ENCODE measurements around the gene CSNK2B. TPM values are rescaled to one million over a fixed set of nuclear protein-coding genes. Genes with fewer than 3 reads are reported as not detected.

CSNK2B gene
- total RNA-seq, 1 donor from 2014 or later: 163 TPM

DNA sequence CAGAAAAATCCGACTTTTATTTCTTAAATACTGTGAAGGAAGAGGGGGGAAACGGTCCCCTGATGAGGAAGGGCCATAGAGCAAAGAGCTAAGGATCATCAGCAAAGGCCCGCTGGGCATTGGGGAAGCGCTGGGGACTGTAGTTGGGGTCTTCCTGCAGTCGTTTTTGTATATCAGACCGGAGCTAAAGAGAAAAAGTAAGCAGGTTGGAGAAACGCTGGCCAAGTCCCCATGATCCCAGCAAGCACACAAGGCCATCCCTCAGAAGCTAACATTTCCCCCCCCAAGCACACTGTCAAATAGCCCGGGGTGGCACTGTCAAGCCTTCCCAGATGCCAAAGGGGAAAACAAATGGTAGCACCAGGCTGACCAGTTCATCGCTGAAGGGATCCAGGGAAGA is 26.8 kb upstream of the CSNK2B start:
- DNase-seq (ENCODE audit: extremely low spot score, unreplicated experiment): no peak
- Mint-ChIP-seq H3K4me1 (ENCODE audit: unreplicated experiment) (peaks cover under 1% of the 10 kb centered on the region), H3K4me3 (ENCODE audit: unreplicated experiment) (no peak overlapping the region), H3K9me3 (ENCODE audit: unreplicated experiment) (no peaks in the 10 kb centered on the region), H3K27me3 (ENCODE audit: unreplicated experiment) (no peaks in the 10 kb centered on the region), H3K36me3 (ENCODE audit: unreplicated experiment) (peaks cover 34% of the 10 kb centered on the region), H3K27ac (ENCODE audit: unreplicated experiment) (no peak overlapping the region)
- TF ChIP-seq, protein P1, sequence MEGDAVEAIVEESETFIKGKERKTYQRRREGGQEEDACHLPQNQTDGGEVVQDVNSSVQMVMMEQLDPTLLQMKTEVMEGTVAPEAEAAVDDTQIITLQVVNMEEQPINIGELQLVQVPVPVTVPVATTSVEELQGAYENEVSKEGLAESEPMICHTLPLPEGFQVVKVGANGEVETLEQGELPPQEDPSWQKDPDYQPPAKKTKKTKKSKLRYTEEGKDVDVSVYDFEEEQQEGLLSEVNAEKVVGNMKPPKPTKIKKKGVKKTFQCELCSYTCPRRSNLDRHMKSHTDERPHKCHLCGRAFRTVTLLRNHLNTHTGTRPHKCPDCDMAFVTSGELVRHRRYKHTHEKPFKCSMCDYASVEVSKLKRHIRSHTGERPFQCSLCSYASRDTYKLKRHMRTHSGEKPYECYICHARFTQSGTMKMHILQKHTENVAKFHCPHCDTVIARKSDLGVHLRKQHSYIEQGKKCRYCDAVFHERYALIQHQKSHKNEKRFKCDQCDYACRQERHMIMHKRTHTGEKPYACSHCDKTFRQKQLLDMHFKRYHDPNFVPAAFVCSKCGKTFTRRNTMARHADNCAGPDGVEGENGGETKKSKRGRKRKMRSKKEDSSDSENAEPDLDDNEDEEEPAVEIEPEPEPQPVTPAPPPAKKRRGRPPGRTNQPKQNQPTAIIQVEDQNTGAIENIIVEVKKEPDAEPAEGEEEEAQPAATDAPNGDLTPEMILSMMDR (IDR thresholded peaks at IDR 0.05): no peak

DNA sequence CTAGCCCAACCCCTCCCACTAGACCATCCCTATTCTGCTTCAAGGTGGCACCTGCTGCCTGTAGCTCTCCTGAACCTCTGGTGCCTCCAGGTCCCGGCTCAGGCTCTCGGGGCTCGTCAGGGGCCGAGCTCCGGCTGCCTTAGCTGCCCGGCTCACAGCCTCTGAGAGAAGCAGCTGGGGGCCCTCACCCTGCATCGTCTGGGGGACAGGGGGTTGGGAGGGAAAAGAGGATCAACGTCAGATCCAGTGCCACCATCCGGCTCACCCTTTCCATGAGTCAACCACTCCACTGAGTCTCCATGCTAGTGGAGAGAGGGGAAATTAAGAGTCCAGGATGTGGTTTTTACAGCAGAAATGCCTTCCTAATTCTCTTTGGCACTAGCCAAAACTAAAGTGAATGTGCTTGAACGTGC is 26.4 kb upstream of the CSNK2B start:
- Mint-ChIP-seq H3K36me3 (ENCODE audit: unreplicated experiment) (peaks cover 33% of the 10 kb centered on the region), H3K27me3 (ENCODE audit: unreplicated experiment) (no peaks in the 10 kb centered on the region), H3K4me1 (ENCODE audit: unreplicated experiment) (no peaks in the 10 kb centered on the region), H3K4me3 (ENCODE audit: unreplicated experiment) (no peak overlapping the region), H3K27ac (ENCODE audit: unreplicated experiment) (no peak overlapping the region), H3K9me3 (ENCODE audit: unreplicated experiment) (no peaks in the 10 kb centered on the region)
- TF ChIP-seq, protein P1 (IDR thresholded peaks at IDR 0.05): no peak
- DNase-seq (ENCODE audit: extremely low spot score, unreplicated experiment): no peak

DNA sequence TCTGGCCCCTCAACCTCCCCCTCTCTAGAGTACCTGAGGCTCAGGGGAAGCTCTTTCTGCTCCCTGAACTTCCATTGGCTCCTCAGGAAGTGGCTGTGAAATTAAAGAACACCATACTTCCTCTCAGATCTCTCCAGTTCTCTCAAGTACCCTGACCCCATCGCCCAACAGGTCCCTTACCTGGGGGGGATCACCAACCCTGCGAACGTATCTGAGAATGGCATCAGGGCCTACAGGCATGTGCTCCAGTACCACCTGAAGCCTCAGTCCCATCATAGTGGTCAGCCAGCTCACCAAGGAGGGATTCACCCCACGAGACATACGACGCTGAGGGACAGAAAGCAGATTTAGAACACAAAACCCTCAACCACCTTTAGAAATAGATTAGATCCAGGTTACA is 25.3 kb upstream of the CSNK2B start:
- no peak overlapping the region for H3K4me3 Mint-ChIP-seq (ENCODE audit: unreplicated experiment)
- H3K9me3 Mint-ChIP-seq (ENCODE audit: unreplicated experiment): no peaks in the 10 kb centered on the region
- no peak for DNase-seq (ENCODE audit: extremely low spot score, unreplicated experiment)
- H3K4me1 Mint-ChIP-seq (ENCODE audit: unreplicated experiment): no peaks in the 10 kb centered on the region
- H3K27me3 Mint-ChIP-seq (ENCODE audit: unreplicated experiment): no peaks in the 10 kb centered on the region
- H3K36me3 Mint-ChIP-seq (ENCODE audit: unreplicated experiment): peaks cover 32% of the 10 kb centered on the region
- TF ChIP-seq, protein P1 (IDR thresholded peaks at IDR 0.05): no peak
- H3K27ac Mint-ChIP-seq (ENCODE audit: unreplicated experiment): peak overlapping the region; percentile 23

DNA sequence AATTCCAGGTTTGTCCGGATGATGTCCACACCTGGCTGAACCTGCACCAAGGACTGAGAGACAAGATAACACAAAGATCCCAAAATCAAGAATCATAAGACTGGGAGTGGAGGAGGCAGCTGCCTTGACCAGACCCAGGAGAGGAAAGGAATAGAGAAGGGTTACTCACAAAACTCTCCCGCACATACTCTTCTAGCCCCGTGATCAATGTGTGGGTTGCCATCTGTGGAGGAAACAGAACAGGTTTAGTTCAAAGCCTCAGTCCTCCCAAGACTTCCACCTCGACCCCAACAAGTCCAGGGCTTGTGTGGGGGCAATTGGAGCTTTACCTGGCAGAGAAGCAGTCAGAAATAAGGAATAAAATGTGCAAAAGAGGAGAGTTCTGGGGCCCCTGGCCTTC is 24.5 kb upstream of the CSNK2B start:
- Mint-ChIP-seq H3K27me3 (ENCODE audit: unreplicated experiment) (no peaks in the 10 kb centered on the region), H3K36me3 (ENCODE audit: unreplicated experiment) (peaks cover 34% of the 10 kb centered on the region), H3K4me3 (ENCODE audit: unreplicated experiment) (no peak overlapping the region), H3K27ac (ENCODE audit: unreplicated experiment) (no peak overlapping the region), H3K9me3 (ENCODE audit: unreplicated experiment) (no peaks in the 10 kb centered on the region), H3K4me1 (ENCODE audit: unreplicated experiment) (no peaks in the 10 kb centered on the region)
- DNase-seq (ENCODE audit: extremely low spot score, unreplicated experiment): no peak
- TF ChIP-seq, protein P1 (IDR thresholded peaks at IDR 0.05): no peak

DNA sequence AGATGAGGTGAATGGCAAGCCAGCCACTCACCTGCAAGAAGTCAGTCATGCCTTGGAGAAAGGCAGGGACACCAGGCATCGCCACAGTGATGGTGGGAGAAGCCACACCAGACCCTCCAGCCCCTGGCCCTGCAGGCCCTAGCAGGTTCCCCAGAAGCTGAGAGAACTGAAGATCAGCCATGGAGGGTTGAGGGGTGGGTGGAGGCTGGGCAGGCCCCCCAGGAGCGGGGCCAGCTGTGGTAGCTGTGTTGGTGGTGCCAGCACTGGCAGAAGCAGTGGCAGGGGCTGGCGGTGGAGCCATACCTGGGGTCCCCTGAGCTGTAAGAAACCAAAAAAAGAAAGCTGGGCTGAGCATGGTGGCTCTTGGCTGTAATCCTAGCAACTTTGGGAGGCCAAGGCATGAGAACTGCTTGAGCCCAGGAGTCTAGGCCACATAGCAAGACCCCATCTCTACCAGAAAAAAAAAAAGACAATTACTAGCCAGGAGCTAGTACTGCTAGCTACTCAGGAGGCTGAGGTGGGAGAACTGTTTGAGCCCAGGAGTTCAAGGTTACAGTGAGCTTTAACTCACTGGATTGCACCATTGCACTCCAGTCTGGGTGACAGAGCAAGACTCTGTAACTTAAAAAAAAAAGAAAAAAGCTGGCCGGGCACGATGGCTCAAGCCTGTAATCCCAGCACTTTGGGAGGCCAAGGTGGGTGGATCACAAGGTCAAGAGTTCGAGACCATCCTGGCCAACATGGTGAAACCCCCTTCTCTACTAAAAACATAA is 22.9 kb upstream of the CSNK2B start:
- peaks cover 36% of the 10 kb centered on the region for H3K36me3 Mint-ChIP-seq (ENCODE audit: unreplicated experiment)
- TF ChIP-seq, protein P1 (IDR thresholded peaks at IDR 0.05): no peak
- H3K27ac Mint-ChIP-seq (ENCODE audit: unreplicated experiment): no peak overlapping the region
- no peaks in the 10 kb centered on the region for H3K4me1 Mint-ChIP-seq (ENCODE audit: unreplicated experiment)
- H3K9me3 Mint-ChIP-seq (ENCODE audit: unreplicated experiment): no peaks in the 10 kb centered on the region
- H3K4me3 Mint-ChIP-seq (ENCODE audit: unreplicated experiment): no peak overlapping the region
- H3K27me3 Mint-ChIP-seq (ENCODE audit: unreplicated experiment): no peaks in the 10 kb centered on the region
- DNase-seq (ENCODE audit: extremely low spot score, unreplicated experiment): no peak

Measured in osteocyte (in vitro differentiated cells).